Fibroblast of mammary gland (primary cell): Measurements from ENCODE around the gene ZNF318.
"Not testable (repeated sequence)": the region's sequence is repeated elsewhere in the genome, so short reads cannot be mapped to it uniquely, and the experiment has no call there.

ENCODE experiments used
- DNase-seq: peaks from one replicate; pipeline ENCODE4 v3.0.0-alpha.2; 2010; ENCODE audit warnings: low read depth
- H3K4me3 ChIP-seq: 2 replicates; pipeline ENCODE4 v1.5.1; 2011; ENCODE audit warnings: low read depth, mild to moderate bottlenecking, low read length, moderate library complexity; ENCODE audit not compliant: control insufficient read depth
- TF ChIP-seq, protein P1 (sequence below): conservative IDR thresholded peaks from 2 replicates; pipeline ENCODE4 v1.5.1; 2011; ENCODE audit warnings: low read depth, low read length, inconsistent platforms; ENCODE audit not compliant: control insufficient read depth, insufficient read depth

Gene ZNF318

DNA sequence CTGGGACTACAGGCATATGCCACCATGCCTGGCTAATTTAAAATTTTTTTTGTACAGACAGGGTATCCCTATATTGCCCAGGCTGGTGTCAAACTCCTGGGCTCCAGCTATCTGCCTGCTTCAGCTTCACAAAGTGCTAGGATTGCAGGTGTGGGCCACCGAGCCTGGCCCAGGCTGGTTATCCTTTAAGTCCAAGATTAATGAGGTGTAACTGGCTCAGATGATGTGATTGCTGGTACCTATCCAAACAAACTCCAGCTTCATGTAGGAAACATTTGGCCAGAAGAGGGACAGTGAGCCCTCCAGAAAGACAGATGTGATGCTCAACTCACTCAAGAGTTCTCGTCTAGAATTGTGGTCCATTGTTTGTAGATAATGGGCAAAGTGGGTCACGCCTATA, 9.2 kb upstream of the ZNF318 start:
- no peak overlapping the region for H3K4me3 ChIP-seq
- TF ChIP-seq, protein P1, sequence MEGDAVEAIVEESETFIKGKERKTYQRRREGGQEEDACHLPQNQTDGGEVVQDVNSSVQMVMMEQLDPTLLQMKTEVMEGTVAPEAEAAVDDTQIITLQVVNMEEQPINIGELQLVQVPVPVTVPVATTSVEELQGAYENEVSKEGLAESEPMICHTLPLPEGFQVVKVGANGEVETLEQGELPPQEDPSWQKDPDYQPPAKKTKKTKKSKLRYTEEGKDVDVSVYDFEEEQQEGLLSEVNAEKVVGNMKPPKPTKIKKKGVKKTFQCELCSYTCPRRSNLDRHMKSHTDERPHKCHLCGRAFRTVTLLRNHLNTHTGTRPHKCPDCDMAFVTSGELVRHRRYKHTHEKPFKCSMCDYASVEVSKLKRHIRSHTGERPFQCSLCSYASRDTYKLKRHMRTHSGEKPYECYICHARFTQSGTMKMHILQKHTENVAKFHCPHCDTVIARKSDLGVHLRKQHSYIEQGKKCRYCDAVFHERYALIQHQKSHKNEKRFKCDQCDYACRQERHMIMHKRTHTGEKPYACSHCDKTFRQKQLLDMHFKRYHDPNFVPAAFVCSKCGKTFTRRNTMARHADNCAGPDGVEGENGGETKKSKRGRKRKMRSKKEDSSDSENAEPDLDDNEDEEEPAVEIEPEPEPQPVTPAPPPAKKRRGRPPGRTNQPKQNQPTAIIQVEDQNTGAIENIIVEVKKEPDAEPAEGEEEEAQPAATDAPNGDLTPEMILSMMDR: no peak
- no peak for DNase-seq

DNA sequence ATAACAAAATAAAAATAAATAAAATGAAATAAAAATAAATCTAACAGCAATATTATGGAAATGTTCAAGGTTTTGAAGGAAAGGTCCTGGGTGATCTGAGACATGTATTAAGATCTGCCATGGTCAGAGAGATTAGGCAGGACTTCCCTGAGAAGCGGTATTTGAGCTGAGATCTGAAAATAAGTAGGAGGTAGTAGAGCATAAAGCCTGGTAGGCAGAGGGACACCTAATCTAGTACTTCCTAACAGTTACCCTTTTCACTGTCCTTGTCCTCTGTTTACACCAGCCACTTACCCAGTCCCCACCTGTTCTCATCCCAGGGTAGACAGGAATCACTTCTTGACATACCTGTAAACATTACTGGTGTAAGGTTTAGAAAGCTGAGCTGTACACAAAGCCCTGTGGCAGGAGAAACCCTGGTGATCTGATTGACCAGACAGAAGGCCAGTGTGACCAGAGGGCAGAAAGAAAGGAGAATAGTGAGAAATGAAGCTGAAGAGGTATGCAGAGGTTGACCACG, 8.3 kb upstream of the ZNF318 start:
- DNase-seq: no peak
- TF ChIP-seq, protein P1: no peak
- no peak overlapping the region for H3K4me3 ChIP-seq

DNA sequence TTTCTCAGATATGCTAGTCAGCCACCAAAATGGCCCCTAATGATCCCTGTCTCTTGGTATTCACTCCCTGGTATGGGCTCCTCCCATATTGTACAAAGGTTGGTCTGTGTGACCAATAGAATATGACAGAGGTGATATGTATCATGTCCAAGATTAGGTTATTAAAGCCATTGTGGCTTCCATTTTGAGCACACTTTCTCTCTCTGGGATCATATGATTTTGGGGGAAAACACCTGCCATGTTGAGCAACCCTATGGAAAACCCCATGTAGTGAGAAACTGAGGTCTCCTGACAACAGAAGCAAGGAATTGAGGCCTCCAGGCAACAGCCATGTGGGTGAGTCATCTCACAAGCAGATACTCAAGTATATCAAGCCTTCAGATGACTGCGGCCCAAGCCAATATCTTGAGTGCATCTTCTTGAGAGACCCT, 7.1 kb upstream of the ZNF318 start:
- TF ChIP-seq, protein P1: no peak
- no peak for DNase-seq
- no peak overlapping the region for H3K4me3 ChIP-seq

DNA sequence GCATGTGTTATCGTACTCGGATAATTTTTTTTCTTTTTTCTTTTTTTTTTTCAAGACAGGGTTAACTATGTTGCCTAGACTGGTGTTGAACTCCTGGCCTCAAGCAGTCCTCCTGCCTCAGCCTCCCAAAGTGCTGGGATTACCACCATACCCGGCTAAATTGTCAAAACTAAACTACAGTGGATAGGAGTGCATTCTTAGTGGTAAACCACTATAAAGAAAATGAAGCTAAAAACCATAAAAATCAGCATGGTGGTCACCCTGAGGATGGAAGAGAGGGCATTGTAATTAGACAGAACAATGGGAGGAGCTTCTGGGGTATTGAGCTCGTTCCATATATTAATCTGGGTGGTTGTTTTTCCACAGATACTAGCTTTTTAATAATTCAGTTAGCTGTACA, 6.2 kb upstream of the ZNF318 start:
- no peak for DNase-seq
- H3K4me3 ChIP-seq: no peak overlapping the region
- TF ChIP-seq, protein P1: no peak

DNA sequence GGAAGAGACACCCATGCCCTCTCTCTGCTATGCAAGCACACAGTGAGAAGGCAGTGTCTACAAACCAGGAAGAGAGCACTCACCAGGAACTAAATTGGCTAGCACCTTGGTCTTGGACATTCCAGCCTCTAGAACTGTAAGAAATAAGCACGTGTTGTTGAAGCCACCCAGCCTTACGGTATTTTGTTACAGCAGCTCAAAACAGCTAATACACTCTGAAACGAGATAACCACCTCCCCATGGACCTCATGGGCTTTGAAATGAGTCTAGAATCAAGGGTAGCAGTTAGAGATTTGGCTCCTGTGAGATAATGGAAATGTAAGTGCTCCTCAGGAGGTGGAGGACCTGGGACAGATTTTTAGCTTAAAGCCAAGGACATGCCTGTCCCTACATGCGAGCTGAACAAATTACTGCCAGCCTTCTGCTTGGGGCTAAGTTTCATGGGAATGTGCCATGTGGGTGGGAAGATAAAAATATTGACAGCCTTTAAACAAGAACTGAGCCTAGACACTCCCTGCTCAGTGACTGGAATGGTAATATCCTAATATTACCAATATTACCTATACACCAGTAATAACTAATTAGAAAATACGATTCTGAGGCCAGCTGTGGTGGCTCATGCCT, 3.9 kb upstream of the ZNF318 start:
- no peak for DNase-seq
- TF ChIP-seq, protein P1: no peak
- no peak overlapping the region for H3K4me3 ChIP-seq

DNA sequence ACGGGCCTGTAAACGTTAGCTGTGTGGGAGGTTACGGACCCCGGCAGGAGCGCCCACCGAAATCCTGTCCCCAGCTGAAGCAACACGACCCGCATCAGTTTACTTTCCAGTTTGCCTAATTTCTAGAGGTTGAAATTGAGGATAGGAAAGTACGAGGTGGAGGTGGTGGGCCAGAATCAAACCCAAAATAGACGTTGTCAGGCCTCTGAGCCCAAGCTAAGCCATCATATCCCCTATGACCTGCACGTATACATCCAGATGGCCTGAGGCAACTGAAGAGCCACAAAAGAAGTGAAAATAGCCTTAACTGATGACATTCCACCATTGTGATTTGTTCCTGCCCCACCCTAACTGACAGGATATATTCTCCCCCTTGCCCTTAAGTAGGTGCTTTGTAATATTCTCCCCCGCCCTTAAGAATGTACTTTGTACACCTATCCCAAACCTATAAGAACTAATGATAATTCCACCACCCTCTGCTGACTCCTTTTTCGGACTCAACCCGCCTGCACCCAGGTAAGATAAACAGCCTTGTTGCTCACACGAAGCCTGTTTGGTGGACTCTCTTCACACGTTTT, 645 bp upstream of the ZNF318 start:
- H3K4me3 ChIP-seq: peak overlapping the region; percentile 44
- DNase-seq: not testable (repeated sequence)

DNA sequence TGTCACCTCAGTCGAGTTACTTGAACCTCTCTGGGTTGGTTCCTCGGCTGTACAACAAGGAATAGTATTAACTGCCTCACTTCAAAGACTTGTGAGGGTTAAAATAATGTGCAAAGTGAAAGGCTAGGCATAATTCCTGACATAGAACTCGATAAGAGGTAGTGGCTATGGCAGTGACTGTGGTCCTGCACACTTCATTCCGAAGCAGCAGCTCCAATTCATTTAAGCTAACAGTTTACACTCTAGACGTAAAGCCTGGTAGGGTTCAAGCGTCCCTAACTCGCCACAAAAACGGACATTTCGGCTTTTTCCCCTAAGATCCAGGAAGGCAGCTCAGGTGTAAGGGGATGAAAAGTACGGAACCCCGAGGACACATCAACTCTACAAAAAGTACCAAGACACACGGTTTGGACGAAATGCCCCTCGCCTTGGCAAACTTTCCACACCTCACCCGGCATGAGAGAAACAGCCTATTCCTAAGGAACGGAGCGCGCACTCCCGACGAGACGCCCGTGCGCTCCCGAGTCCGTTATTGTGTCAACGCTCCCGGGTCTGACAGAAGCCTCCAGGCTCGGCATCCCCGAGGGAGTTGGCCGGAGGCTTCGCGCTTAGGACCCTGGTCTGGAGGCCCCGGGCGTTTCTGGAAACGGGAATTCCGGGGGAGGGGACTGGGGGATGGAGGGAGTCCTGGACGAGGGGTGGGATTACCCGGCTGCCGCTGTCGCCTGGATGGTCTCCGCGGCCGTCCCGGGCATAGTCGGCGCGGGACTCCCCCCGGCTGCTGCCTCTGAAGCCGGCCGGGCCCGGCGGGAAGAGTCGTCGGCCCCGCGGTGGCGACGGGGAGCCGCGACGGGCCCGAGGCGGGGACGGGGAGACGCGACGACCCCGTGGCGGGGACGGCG, 937 bp downstream of the ZNF318 start:
- TF ChIP-seq, protein P1: no peak
- peak overlapping the region; percentile 79 for H3K4me3 ChIP-seq
- peak; percentile 40 for DNase-seq
